ENCODE measurements around the gene CRACR2A. TPM values are rescaled to one million over a fixed set of nuclear protein-coding genes. Genes with fewer than 3 reads are reported as not detected.
A peak's percentile ranks its signal among the peaks of the same experiment; 100 is the strongest.

Gene CRACR2A
- polyA plus RNA-seq, 6 donors from 2014 or later: 6.5 to 20.8 (median 7.8) TPM; not detected in 1

DNA sequence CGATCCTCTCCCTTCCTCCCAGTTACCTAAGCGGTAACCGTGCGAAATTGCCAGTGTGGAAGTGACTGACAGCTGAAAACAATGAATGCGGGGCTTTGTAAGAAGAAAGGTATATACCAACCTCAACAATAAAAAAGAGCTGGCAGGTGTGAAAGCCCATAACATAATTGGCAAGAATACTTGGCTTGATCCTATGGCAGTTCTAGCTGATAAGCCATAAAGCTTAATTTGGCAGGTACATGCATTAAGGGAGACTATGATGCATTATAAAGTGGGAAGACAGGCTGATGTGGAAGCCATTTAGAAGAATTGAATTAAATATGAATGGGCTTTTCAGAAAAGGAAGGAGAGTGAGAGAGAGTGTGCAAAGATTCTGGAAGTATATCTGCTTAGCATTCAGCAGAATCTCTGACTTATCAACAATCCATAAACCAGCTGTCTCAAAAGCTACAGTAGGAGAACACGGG is 71.3 kb downstream of the CRACR2A start:
- H3K27me3 Mint-ChIP-seq: no peaks in the 10 kb centered on the region
- no peaks in the 10 kb centered on the region for H3K9me3 Mint-ChIP-seq
- H3K36me3 Mint-ChIP-seq: peaks cover 13 to 23% of the 10 kb centered on the region in 2 donors
- ATAC-seq (ENCODE audit: low read depth in 2 of 2) (no peak), DNase-seq (no peak)
- peak overlapping the region in 1 of 6 donors; percentile 2 for H3K27ac Mint-ChIP-seq
- H3K4me1 Mint-ChIP-seq: no peaks in the 10 kb centered on the region
- no peak overlapping the region for H3K4me3 Mint-ChIP-seq

DNA sequence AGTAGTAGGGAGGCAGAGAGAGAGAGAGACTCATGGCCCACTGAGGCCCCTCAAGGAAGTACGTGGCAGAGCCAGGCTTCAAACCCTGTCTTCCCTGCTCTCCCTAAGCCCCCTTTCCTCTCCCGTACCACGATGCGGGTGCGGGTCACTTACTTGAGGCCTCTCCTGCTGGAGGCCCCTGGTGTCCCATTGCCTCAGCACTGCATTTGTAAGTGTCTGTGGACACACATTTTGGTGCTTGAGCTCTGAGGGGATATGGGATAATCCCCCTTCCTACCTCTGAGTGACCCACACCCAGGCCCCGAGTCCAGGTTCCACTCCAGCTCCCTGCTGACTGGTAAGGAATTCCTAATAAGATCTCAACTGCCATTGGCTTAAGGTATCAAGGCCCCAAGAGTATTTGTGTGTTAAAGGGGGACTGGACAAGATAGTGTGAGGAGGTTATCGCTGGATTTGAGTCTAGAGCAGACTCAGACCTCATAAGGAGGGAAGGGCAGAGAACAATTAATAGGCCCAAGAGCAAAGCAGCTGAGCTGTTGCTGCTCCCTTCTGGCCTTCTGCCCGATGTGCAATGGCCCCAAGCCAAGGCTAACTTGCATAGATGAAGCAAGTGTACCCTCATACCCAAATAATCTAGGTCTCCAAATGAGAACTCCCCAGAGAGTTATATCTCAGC is 71.9 kb downstream of the CRACR2A start:
- Mint-ChIP-seq H3K4me3 (no peak overlapping the region), H3K27ac (no peak overlapping the region), H3K9me3 (no peaks in the 10 kb centered on the region), H3K4me1 (no peaks in the 10 kb centered on the region), H3K36me3 (peaks cover 13 to 26% of the 10 kb centered on the region in 2 donors), H3K27me3 (no peaks in the 10 kb centered on the region)
- ATAC-seq (ENCODE audit: low read depth in 2 of 2) (no peak), DNase-seq (no peak)

DNA sequence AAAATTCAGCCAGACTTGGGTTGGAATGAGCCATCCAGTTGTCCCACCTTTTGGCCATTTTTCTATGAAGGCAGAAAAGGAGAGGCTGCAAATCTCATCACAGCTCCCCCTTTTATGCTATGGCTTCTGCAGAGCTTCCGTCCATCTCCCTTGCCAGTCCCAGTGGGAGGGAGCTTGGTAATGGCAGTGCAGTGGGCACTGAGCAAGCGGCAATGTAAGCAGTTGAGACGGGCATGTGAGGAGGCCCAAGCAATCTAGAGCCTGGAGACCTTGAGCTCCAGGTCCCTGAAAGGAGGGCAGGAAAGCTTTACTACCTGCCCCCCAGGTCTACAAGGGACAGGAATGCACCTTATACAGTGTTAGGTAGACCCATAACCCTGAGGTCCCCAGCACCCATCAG is 73.1 kb downstream of the CRACR2A start:
- Mint-ChIP-seq H3K9me3 (no peaks in the 10 kb centered on the region), H3K4me1 (no peaks in the 10 kb centered on the region), H3K36me3 (peaks cover 4 to 30% of the 10 kb centered on the region in 2 donors), H3K27ac (no peak overlapping the region), H3K4me3 (no peak overlapping the region), H3K27me3 (no peaks in the 10 kb centered on the region)
- ATAC-seq (ENCODE audit: low read depth in 2 of 2) (no peak), DNase-seq (no peak)

DNA sequence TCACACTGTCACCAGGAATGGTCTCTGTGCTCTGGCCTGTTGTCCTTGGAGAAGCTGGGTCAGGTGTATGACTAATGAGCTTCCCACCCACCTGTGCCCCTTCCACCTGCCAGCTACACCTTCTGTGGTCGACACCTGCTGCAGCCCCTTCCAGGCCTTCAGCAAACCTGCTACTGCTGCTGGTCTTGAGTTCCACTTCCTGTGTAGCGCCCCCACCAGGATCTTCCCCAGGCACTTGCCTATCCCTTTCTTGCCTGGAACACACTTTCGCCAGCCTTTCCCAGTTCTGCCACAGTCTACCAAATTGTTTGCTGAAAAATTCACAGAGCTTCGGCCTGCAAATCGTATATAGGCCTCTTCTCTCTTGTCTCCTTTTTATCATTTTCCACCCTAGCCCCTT is 75.3 kb downstream of the CRACR2A start:
- ATAC-seq (ENCODE audit: low read depth in 2 of 2): no peak
- DNase-seq: no peak
- no peaks in the 10 kb centered on the region for H3K9me3 Mint-ChIP-seq
- no peaks in the 10 kb centered on the region for H3K27me3 Mint-ChIP-seq
- H3K4me1 Mint-ChIP-seq: no peaks in the 10 kb centered on the region
- peak overlapping the region in 1 of 6 donors; percentile 14 for H3K27ac Mint-ChIP-seq
- no peak overlapping the region for H3K4me3 Mint-ChIP-seq
- H3K36me3 Mint-ChIP-seq: peaks cover 17 to 32% of the 10 kb centered on the region in 2 donors

DNA sequence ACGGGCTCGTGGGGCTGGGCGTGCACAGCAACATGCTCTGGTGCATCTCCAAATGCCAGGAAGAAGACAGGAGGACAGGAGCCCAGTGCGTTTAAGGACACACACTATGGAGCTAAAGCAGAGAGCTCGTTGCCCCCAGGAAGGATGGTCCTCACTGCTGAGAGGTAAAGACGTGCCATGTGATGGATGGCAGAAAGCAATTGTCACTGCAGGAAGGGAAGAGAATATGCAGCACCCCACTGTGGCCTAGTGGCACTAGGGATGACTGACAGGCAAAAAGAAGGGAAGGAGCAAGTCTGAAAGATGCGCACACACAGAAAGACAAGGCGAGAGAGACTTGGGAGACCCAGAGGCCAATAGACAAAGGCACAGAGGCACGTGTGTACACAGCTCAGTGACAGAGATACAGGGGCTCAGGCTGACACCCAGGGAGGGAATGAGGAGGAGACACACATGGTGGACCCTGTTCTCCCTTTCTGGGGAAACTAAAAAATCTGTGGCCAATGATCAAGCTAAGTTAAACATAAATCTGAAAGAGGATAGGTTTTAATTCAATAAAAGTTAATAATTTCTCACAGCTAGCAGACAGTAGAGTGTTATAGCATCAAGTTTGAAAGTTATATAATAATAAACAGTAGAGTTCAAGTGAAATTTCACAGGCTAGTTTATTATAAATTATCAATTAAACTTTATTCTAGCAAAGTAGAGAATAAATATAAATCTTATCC is 78.8 kb downstream of the CRACR2A start:
- H3K4me1 Mint-ChIP-seq: no peaks in the 10 kb centered on the region
- no peak for DNase-seq
- H3K27me3 Mint-ChIP-seq: no peaks in the 10 kb centered on the region
- H3K36me3 Mint-ChIP-seq: peaks cover 31 to 50% of the 10 kb centered on the region in 2 donors
- ATAC-seq (ENCODE audit: low read depth in 2 of 2): no peak
- no peaks in the 10 kb centered on the region for H3K9me3 Mint-ChIP-seq
- peak overlapping the region in 1 of 8 donors; percentile 29 for H3K4me3 Mint-ChIP-seq
- H3K27ac Mint-ChIP-seq: no peak overlapping the region

DNA sequence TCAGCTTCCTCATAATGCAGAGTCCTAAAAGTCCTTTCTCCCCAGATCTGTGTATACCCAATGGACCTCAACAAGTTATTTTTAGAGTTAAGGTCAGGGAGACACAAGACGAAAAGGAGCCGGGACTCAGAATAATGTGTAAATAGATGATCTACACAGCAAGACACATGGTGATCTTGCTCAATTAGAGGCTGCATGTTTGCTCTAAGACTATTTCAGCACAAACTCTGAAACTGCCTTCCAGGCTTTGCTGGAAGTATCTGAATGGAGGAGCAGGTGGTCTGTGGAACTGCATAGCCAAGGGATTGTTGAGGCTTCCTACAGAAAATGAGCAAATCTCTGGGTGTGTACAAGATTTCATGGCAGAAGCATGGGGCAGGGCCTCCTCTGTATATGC is 80.8 kb downstream of the CRACR2A start:
- peaks cover 35 to 44% of the 10 kb centered on the region in 2 donors for H3K36me3 Mint-ChIP-seq
- ATAC-seq (ENCODE audit: low read depth in 2 of 2) (no peak), DNase-seq (no peak)
- no peaks in the 10 kb centered on the region for H3K27me3 Mint-ChIP-seq
- H3K27ac Mint-ChIP-seq: no peak overlapping the region
- H3K9me3 Mint-ChIP-seq: no peaks in the 10 kb centered on the region
- no peak overlapping the region for H3K4me3 Mint-ChIP-seq
- no peaks in the 10 kb centered on the region for H3K4me1 Mint-ChIP-seq

DNA sequence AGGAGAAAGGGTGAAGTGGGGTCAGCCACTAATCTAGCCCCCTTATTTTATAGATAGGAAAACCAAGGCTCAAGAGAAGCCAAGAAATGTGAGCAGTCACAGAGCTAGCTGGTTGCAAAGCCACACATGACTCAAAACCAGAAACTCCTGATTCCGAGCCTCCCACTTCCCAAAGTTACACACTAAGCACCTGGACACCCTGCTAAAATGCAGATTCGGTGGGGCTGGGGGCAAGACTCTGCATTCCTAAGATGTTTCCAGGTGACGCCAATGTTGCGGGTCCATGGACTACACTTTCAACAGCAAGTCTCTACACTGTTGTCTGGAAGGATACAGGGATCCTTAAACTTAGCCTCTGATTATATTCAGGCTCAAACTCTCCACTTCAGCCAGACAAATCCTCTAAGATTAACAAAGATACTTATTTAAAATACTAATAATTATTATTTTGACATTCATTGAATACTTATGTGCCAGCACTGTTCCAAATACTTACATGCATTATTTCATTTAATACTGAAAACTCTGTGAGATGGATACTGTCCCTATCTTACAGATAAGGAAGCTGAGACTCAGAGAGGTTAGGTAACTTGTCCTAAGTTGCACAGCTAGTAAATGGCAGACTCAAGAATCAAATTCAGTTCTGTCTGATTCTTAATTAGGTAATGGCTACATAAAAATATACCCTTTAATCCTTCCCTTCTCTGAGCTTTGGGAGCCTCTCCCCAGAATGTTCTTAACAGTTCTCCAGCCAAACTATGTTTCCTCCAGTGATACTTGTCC is 81.4 kb downstream of the CRACR2A start:
- no peak overlapping the region for H3K4me3 Mint-ChIP-seq
- H3K36me3 Mint-ChIP-seq: peaks cover 35 to 48% of the 10 kb centered on the region in 2 donors
- no peak for DNase-seq
- H3K4me1 Mint-ChIP-seq: no peaks in the 10 kb centered on the region
- H3K27ac Mint-ChIP-seq: peak overlapping the region in 1 of 6 donors; percentile 45
- no peak for ATAC-seq (ENCODE audit: low read depth in 2 of 2)
- H3K27me3 Mint-ChIP-seq: no peaks in the 10 kb centered on the region
- no peaks in the 10 kb centered on the region for H3K9me3 Mint-ChIP-seq

DNA sequence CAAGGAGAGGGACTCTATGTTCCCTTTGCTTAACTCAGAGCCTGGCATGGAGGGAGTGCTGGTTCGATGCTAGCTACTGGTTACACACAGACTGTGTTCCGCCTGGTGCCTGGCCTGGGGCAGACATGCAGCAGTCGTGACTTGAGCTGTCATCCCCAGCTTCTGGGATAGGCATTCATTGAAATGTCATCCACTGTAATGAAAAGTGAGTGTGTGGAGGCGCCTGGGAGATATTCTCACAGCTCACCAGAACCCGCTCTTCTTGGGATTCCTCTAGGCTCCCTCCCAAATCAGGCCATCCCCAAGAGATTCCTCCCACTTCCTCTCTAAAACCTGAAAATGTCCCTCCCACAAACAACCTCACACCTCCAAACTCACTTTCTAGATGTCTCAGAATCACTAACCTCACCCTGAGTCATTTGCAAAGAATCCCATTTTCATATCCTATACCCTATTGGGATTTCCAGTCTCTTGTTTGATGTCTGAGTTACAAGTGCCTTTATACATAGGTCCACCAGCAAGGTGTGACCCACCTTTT is 82.8 kb downstream of the CRACR2A start:
- Mint-ChIP-seq H3K9me3 (no peaks in the 10 kb centered on the region), H3K27ac (no peak overlapping the region), H3K36me3 (peaks cover 37 to 48% of the 10 kb centered on the region in 2 donors), H3K4me3 (no peak overlapping the region), H3K27me3 (no peaks in the 10 kb centered on the region), H3K4me1 (no peaks in the 10 kb centered on the region)
- DNase-seq (no peak), ATAC-seq (ENCODE audit: low read depth in 2 of 2) (no peak)

DNA sequence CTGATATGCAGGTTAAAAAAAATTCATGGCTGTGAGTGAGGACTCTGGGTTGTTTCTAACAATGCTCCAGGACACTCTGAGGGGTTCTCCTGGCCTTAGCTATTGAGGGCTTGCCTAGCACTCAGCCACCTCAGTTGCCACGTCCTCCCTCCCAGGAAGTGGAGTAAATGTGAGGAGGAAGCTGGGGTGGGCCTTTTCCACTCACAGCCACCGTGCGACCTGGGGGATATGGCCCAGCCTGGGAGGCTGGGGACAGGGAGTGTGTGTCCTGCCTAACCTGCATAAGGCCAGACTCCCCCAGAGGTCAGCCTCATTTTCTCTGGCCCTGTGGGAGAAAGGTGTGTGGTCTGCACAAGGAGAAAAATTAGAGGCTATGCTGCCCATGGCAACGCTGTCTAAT is 83.3 kb downstream of the CRACR2A start:
- Mint-ChIP-seq H3K27me3 (no peaks in the 10 kb centered on the region), H3K36me3 (peaks cover 43 to 49% of the 10 kb centered on the region in 2 donors), H3K4me1 (no peaks in the 10 kb centered on the region), H3K9me3 (no peaks in the 10 kb centered on the region), H3K4me3 (no peak overlapping the region), H3K27ac (no peak overlapping the region)
- DNase-seq: no peak
- no peak for ATAC-seq (ENCODE audit: low read depth in 2 of 2)

DNA sequence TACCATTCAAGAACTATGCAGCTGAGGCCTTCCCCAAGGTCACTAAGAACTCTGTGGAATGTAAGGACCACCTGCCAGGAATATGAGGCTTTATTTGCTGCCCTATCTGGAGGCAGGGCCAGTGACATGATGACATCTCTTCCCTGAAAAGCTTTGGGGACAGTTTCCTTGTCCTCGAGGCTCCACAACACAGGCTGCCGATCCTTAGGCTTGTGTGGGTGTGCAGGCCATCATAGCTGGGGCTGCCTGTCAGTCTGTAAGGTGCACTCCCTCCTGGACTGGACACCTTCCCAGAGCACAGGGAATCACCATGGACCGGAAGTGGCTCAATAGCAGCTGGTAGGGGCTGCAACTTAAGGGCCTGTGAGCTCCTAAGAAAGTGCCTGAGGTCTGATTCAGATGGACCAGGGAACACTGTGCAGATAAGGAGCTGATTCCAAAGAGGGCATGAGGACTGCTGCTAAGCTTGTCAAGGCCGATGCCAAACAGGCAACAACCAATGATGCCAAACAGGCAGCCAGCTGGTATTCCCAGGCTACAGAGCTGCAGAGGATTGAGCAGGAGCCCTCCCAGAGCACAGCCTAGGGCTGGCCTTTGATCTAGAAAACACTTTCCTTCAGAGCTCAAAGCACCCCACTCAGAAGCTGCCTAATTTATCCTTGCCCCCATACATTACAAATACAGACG is 84.3 kb downstream of the CRACR2A start:
- no peak for ATAC-seq (ENCODE audit: low read depth in 2 of 2)
- Mint-ChIP-seq H3K4me3 (no peak overlapping the region), H3K9me3 (no peaks in the 10 kb centered on the region), H3K36me3 (peaks cover 36 to 51% of the 10 kb centered on the region in 2 donors), H3K27ac (peak overlapping the region in 2 of 6 donors; percentile 6 to 55), H3K4me1 (no peaks in the 10 kb centered on the region), H3K27me3 (no peaks in the 10 kb centered on the region)
- DNase-seq: no peak

DNA sequence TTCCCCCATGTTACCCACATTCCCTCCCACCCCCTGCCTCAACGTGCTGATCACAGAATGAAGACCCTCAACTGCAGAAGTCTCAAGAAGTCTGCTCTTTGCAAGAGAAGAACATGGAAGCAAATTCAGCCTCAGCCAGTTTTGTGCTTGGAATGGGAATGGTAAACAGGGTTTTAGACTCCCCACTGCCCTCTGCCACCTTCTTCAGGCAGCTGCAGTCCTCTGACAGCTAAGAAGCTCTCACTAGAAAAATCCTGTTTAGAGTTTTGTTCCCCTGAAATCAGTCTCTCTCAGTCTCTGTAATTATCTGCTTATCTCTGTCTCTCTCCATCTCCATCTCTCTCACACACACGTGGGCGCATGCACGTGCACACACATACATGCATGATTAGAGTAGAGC is 85.4 kb downstream of the CRACR2A start:
- no peak overlapping the region for H3K27ac Mint-ChIP-seq
- H3K27me3 Mint-ChIP-seq: no peaks in the 10 kb centered on the region
- H3K36me3 Mint-ChIP-seq: peaks cover 37 to 45% of the 10 kb centered on the region in 2 donors
- no peak for ATAC-seq (ENCODE audit: low read depth in 2 of 2)
- no peaks in the 10 kb centered on the region for H3K4me1 Mint-ChIP-seq
- H3K4me3 Mint-ChIP-seq: no peak overlapping the region
- DNase-seq: no peak
- no peaks in the 10 kb centered on the region for H3K9me3 Mint-ChIP-seq

DNA sequence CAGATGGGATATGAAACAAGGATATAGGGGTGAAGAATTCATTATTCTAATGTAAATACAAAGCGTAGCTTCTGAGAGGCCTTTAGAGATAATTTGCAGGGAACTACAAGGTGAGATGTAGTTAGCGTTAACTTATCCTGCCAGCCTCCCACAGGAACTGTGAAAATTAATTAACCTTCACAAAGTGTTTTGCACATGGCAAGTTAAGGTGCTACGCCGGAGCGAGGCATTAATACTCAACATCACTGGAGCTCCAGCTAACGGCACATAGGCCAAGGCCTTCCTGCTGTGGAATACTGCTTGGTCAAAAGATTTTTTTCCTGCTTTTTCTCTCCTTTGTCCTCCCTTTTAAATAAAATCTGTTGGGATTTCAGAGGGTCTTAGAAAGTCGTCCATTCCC is 86.5 kb downstream of the CRACR2A start:
- H3K9me3 Mint-ChIP-seq: no peaks in the 10 kb centered on the region
- H3K27ac Mint-ChIP-seq: peak overlapping the region in 1 of 6 donors; percentile 92
- H3K27me3 Mint-ChIP-seq: no peaks in the 10 kb centered on the region
- ATAC-seq (ENCODE audit: low read depth in 2 of 2) (no peak), DNase-seq (no peak)
- H3K4me1 Mint-ChIP-seq: no peaks in the 10 kb centered on the region
- no peak overlapping the region for H3K4me3 Mint-ChIP-seq
- peaks cover 33 to 44% of the 10 kb centered on the region in 2 donors for H3K36me3 Mint-ChIP-seq

DNA sequence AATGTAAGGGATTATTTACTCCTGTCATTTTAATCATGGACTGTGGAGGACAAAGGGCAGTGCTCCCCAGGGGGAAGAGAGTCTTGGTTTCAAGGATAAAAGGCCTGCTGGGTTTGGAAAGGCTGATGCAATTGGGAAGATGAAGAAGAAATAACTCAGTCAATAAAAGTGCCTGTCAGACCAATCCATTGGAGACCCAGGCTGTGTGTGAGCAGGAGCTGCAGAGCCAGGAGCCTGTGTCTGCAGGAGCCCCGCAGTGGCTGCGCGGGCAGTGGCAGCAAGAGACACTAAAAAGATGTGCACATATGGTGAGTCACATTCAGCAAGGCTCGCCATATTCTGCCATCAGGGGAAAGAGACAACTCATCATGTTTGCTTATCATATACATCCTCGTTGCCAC is 90.4 kb downstream of the CRACR2A start:
- DNase-seq: no peak
- no peak for ATAC-seq (ENCODE audit: low read depth in 2 of 2)
- H3K27ac Mint-ChIP-seq: no peak overlapping the region
- H3K36me3 Mint-ChIP-seq: peaks cover 41 to 50% of the 10 kb centered on the region in 2 donors
- no peak overlapping the region for H3K4me3 Mint-ChIP-seq
- no peaks in the 10 kb centered on the region for H3K9me3 Mint-ChIP-seq
- no peaks in the 10 kb centered on the region for H3K4me1 Mint-ChIP-seq
- no peaks in the 10 kb centered on the region for H3K27me3 Mint-ChIP-seq
